Hepatocyte (in vitro differentiated cells): ENCODE data around the gene SLC17A2. TPM values are rescaled to one million over a fixed set of nuclear protein-coding genes. Genes with fewer than 3 reads are reported as not detected.

Source experiments
- DNase-seq: peaks from one replicate; pipeline ENCODE4 v3.0.0-alpha.2; 2016; ENCODE audit warnings: low spot score
- H2AFZ ChIP-seq: fragments of 200-600 bp; sonication (generic); 2 replicates; pipeline ENCODE4 v1.6.0; 2016; ENCODE audit warnings: antibody characterized with exemption, mild to moderate bottlenecking
- H3K27ac ChIP-seq: fragments of 200-600 bp; sonication (generic); 2 replicates; pipeline ENCODE4 v1.5.1; 2016; ENCODE audit warnings: mild to moderate bottlenecking
- H3K27me3 ChIP-seq: fragments of 200-600 bp; sonication (generic); 2 replicates; pipeline ENCODE4 v1.6.1; 2016
- H3K36me3 ChIP-seq: fragments of 200-600 bp; sonication (generic); replicated peaks from 2 replicates; pipeline ENCODE4 v1.5.1; 2016; ENCODE audit warnings: low read depth; ENCODE audit not compliant: insufficient read depth
- H3K4me1 ChIP-seq: fragments of 200-600 bp; sonication (generic); 2 replicates; pipeline ENCODE4 v1.5.1; 2016; ENCODE audit warnings: mild to moderate bottlenecking, moderate library complexity; ENCODE audit not compliant: insufficient read depth
- H3K4me2 ChIP-seq: fragments of 200-600 bp; sonication (generic); 2 replicates; pipeline ENCODE4 v1.6.0; 2016
- H3K4me3 ChIP-seq: fragments of 200-600 bp; sonication (generic); 2 replicates; pipeline ENCODE4 v1.5.1; 2016; ENCODE audit warnings: mild to moderate bottlenecking
- H3K79me2 ChIP-seq: fragments of 200-600 bp; sonication (generic); 2 replicates; pipeline ENCODE4 v1.6.0; 2017; ENCODE audit warnings: mild to moderate bottlenecking
- H3K9me2 ChIP-seq: fragments of 200-600 bp; sonication (generic); replicated peaks from 2 replicates; pipeline ENCODE4 v1.6.0; 2017; ENCODE audit warnings: mild to moderate bottlenecking; ENCODE audit not compliant: insufficient read depth
- H3K9me3 ChIP-seq: fragments of 200-600 bp; sonication (generic); 2 replicates; pipeline ENCODE4 v1.5.1; 2016; ENCODE audit warnings: low read depth, mild to moderate bottlenecking
- H4K20me1 ChIP-seq: fragments of 200-600 bp; sonication (generic); 2 replicates; pipeline ENCODE4 v1.6.0; 2016; ENCODE audit warnings: mild to moderate bottlenecking; ENCODE audit not compliant: insufficient read depth, poor library complexity, severe bottlenecking
- CTCF ChIP-seq: fragments of 200-600 bp; sonication (generic); IDR thresholded peaks from 2 replicates; pipeline ENCODE4 v1.5.1; 2016; ENCODE audit warnings: antibody characterized with exemption, mild to moderate bottlenecking; ENCODE audit not compliant: poor library complexity
- EZH2 ChIP-seq: fragments of 200-600 bp; sonication (generic); IDR thresholded peaks from 2 replicates; pipeline ENCODE4 v1.6.1; 2016; ENCODE audit warnings: antibody characterized with exemption, mild to moderate bottlenecking, borderline replicate concordance
- EZH2phosphoT487 ChIP-seq: fragments of 200-600 bp; sonication (generic); IDR thresholded peaks from one replicate; pipeline ENCODE4 v1.6.1; 2018; ENCODE audit warnings: antibody characterized with exemption, mild to moderate bottlenecking, low read depth, moderate library complexity; ENCODE audit not compliant: unreplicated experiment, severe bottlenecking
- WGBS: methylation state at CpG from one replicate; pipeline ENCODE4 v1.1.6; 2016; ENCODE audit warnings: low lambda C conversion rate; ENCODE audit errors: missing lambda C conversion rate; 5-methylcytosine and 5-hydroxymethylcytosine counted together
- polyA plus RNA-seq: library from polyadenylated mRNA; unstranded; fragments of >200 nt; fragmentation: Nextera tagmentation; extraction: Ambion mirVana; gene quantifications from 2 replicates; pipeline ENCODE4 v1.2.1, GENCODE V29; 2016
- total RNA-seq: library from RNA; depleted of rRNA; stranded (reverse); fragments of >200 nt; gene quantifications from 2 replicates; pipeline ENCODE4 v1.2.3, GENCODE V29; 2014

Gene SLC17A2
- total and polyA plus RNA-seq, 2 experiments from 2014 or later, result 2.8 to 6.4 TPM

- no peaks in the 10 kb centered on the region for H4K20me1 ChIP-seq
- TF ChIP-seq EZH2phosphoT487 (no peak), EZH2 (no peak), CTCF (no peak)
- H2AFZ ChIP-seq, result no peak overlapping the region
- H3K27ac ChIP-seq, result no peak overlapping the region
- H3K79me2 ChIP-seq, result no peaks in the 10 kb centered on the region
- H3K9me2 ChIP-seq, result no peaks in the 10 kb centered on the region
- 83% methylated on average over 5 of the region's 5 CpGs for WGBS
- no peak for DNase-seq
- no peaks in the 10 kb centered on the region for H3K36me3 ChIP-seq
- H3K9me3 ChIP-seq, result no peaks in the 10 kb centered on the region
- H3K4me2 ChIP-seq, result no peak overlapping the region
- no peaks in the 10 kb centered on the region for H3K27me3 ChIP-seq
- H3K4me3 ChIP-seq, result no peak overlapping the region
- H3K4me1 ChIP-seq, result no peaks in the 10 kb centered on the region
These were observed 12.3 kb downstream of the SLC17A2 start for GRCh38 chr6:25918083-25918683.

DNA sequence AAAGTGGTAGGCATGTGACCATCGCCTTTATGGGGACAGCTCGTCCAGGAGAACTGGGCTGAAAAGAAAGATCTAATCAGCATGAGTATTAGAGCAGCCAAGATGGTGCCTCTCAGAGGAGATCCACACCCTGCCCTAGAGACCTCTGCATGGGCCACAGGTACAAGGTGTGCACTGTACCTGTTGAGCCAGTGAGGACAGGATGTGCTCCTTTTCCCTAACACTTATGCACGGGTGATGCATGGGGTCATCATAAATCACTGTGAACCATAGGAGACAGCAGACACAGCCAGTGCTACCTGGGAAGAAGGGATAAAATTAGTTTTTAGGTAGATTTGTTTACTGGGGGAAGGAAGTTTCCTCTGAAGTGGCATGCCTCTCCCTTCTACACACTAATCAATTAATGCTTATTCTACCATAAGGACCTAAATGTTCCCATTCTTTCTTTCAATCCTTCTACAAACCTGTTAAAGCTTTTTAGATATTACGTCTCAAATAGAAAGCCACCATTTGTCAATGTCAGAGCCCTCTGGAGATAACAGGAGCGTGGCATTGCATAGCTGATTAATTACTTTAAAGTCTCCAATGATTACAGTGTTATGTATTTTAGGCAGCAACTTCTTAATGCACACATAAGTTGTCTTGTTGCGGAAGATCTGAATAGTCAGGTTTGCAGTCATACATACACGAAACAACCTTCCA lies 13.6 kb downstream of the SLC17A2 start:
- H2AFZ ChIP-seq, result no peak overlapping the region
- no peaks in the 10 kb centered on the region for H3K36me3 ChIP-seq
- TF ChIP-seq EZH2phosphoT487, result no peak
- TF ChIP-seq CTCF, result no peak
- TF ChIP-seq EZH2, result no peak
- H4K20me1 ChIP-seq, result no peaks in the 10 kb centered on the region
- WGBS, result 84% methylated on average over 7 of the region's 7 CpGs
- no peak overlapping the region for H3K27ac ChIP-seq
- no peak for DNase-seq
- no peaks in the 10 kb centered on the region for H3K4me1 ChIP-seq
- H3K4me3 ChIP-seq, result no peak overlapping the region
- H3K9me2 ChIP-seq, result no peaks in the 10 kb centered on the region
- H3K9me3 ChIP-seq, result no peaks in the 10 kb centered on the region
- H3K27me3 ChIP-seq, result no peaks in the 10 kb centered on the region
- no peaks in the 10 kb centered on the region for H3K79me2 ChIP-seq
- no peak overlapping the region for H3K4me2 ChIP-seq

DNA sequence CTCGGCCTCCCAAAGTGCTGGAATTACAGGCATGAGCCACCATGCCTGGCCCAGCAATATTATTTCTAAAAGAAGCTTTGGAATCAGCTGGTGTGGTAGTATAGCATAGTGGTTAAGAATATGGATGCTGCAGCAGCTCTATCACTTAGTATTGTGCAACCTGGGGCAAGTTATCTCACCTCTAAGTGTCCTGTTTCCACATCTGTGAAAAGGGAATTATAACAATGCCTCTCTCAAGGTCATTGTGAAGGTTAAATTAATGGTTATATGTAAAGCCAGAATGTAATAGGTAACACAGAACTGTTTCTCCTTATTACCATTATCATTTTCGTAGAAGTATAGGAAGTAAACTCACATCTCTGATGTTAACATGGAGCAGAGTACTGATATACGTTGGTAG lies 14.2 kb downstream of the SLC17A2 start:
- Histone ChIP-seq H2AFZ (no peak overlapping the region), H3K9me3 (no peaks in the 10 kb centered on the region), H3K79me2 (no peaks in the 10 kb centered on the region), H3K4me3 (no peak overlapping the region), H3K27ac (no peak overlapping the region), H3K4me2 (no peak overlapping the region), H3K4me1 (no peaks in the 10 kb centered on the region), H3K9me2 (no peaks in the 10 kb centered on the region), H4K20me1 (no peaks in the 10 kb centered on the region), H3K36me3 (no peaks in the 10 kb centered on the region), H3K27me3 (no peaks in the 10 kb centered on the region)
- no peak for DNase-seq
- TF ChIP-seq EZH2, result no peak
- TF ChIP-seq CTCF, result no peak
- TF ChIP-seq EZH2phosphoT487, result no peak
- 89% methylated on average over 3 of the region's 3 CpGs for WGBS
